K562 (cell line): ENCODE data around the gene B3GALT6. TPM values are rescaled to one million over a fixed set of nuclear protein-coding genes. Genes with fewer than 3 reads are reported as not detected.

Experiments used
- CEBPG ChIP-seq, 3 experiments: fragments of 200-800 bp in 1 of 3; sonication (Bioruptor generic) in 1 of 3; sonication (generic) in 1 of 3; formaldehyde crosslinking in 1 of 3; IDR thresholded peaks in 2 of 3; conservative IDR thresholded peaks in 1 of 3; 2 replicates each; pipeline versions ENCODE4 v1.6.1 to v1.8.0; 2016 to 2022; ENCODE audit warnings: missing compliant biosample characterization in 2 of 3, missing genetic modification characterization in 2 of 3, mild to moderate bottlenecking in 1 of 3, missing genetic modification reagents in 1 of 3
- FOSL1 ChIP-seq: fragments of 200-800 bp; sonication (Bioruptor generic); conservative IDR thresholded peaks from 2 replicates; pipeline ENCODE4 v1.6.1; 2016; ENCODE audit warnings: missing genetic modification characterization, missing compliant biosample characterization
- MCM3 ChIP-seq: fragments of 450-650 bp; IDR thresholded peaks from 2 replicates; pipeline ENCODE4 v1.6.1; 2016
- NCOA6 ChIP-seq: fragments of 450-650 bp; IDR thresholded peaks from 2 replicates; pipeline ENCODE4 v1.6.1; 2017; ENCODE audit warnings: mild to moderate bottlenecking
- RB1 ChIP-seq: fragments of 450-650 bp; IDR thresholded peaks from 2 replicates; pipeline ENCODE4 v1.6.1; 2017; ENCODE audit warnings: low read depth, mild to moderate bottlenecking
- SMARCA4 ChIP-seq: fragments of 450-650 bp; IDR thresholded peaks from 2 replicates; pipeline ENCODE4 v1.6.1; 2016
- TAF9B ChIP-seq: fragments of 450-650 bp; IDR thresholded peaks from 2 replicates; pipeline ENCODE4 v1.6.1; 2018; ENCODE audit warnings: mild to moderate bottlenecking; ENCODE audit not compliant: partially characterized antibody
- TBL1XR1 ChIP-seq, 2 experiments: IDR thresholded peaks; 2 replicates each; pipeline ENCODE4 v1.6.1; 2012; ENCODE audit warnings: improper control_type of control experiment in 2 of 2, low read length in 2 of 2, mild to moderate bottlenecking in 1 of 2
- ZC3H11A ChIP-seq: IDR thresholded peaks from 2 replicates; pipeline ENCODE4 v1.6.1; 2012; ENCODE audit warnings: low read depth, low read length, improper control_type of control experiment
- ZFP36 ChIP-seq: fragments of 150-350 bp; IDR thresholded peaks from 2 replicates; pipeline ENCODE4 v1.6.1; 2018; ENCODE audit warnings: low read length, low read depth; ENCODE audit not compliant: partially characterized antibody
- ZNF212 ChIP-seq: fragments of 450-650 bp; formaldehyde crosslinking; IDR thresholded peaks from 2 replicates; pipeline ENCODE4 v1.4.0; 2020; ENCODE audit warnings: mild to moderate bottlenecking
- ZNF707 ChIP-seq: fragments of 250-450 bp; sonication (Bioruptor Pico); conservative IDR thresholded peaks from 2 replicates; pipeline ENCODE4 v1.8.0; 2022; ENCODE audit warnings: inconsistent platforms, mild to moderate bottlenecking, moderate library complexity
- polyA plus RNA-seq, 8 experiments: library from polyadenylated mRNA; depleted of rRNA in 4 of 8; stranded (reverse) in 5 of 8; unstranded in 3 of 8; fragments of >200 nt; fragmentation: Nextera tagmentation in 2 of 8; fragmentation: Illumina TruSeq in 1 of 8; extraction: Ambion mirVana in 2 of 8; extraction: Trizol in 1 of 8; gene quantifications; 2 replicates each; pipeline versions ENCODE4 v1.2.1 to v1.2.3, GENCODE V29; 2011 to 2014; ENCODE audit warnings: inconsistent platforms in 1 of 8, missing spikeins in 1 of 8
- total RNA-seq, 7 experiments: library from RNA; depleted of rRNA in 6 of 7; stranded (reverse); fragments of >200 nt in 6 of 7; fragmentation: Illumina TruSeq in 2 of 7; extraction: Trizol in 2 of 7; gene quantifications; 2 replicates each; pipeline versions ENCODE4 v1.2.1 to v1.2.3, GENCODE V29; 2011 to 2021; ENCODE audit warnings: low replicate concordance in 1 of 7
- TF ChIP-seq, protein P1 (sequence below): sonication (generic); formaldehyde crosslinking; IDR thresholded peaks from 2 replicates; pipeline ENCODE4 v1.9.0; 2022; ENCODE audit warnings: mild to moderate bottlenecking, missing genetic modification reagents
- TF ChIP-seq, protein P2 (sequence below): sonication (generic); formaldehyde crosslinking; IDR thresholded peaks from 2 replicates; pipeline ENCODE4 v1.8.0; 2022; ENCODE audit warnings: missing genetic modification reagents, mild to moderate bottlenecking, moderate library complexity, borderline replicate concordance
- TF ChIP-seq, protein P3 (sequence below): fragments of 250-450 bp; sonication (Bioruptor Pico); IDR thresholded peaks from 2 replicates; pipeline ENCODE4 v1.5.0; 2021
- TF ChIP-seq, protein P4 (sequence below): fragments of 250-450 bp; sonication (Bioruptor Pico); IDR thresholded peaks from 2 replicates; pipeline ENCODE4 v1.4.0; 2020
- TF ChIP-seq, protein P5 (sequence below): fragments of 450-650 bp; IDR thresholded peaks from 2 replicates; pipeline ENCODE4 v1.6.1; 2017; ENCODE audit warnings: antibody characterized with exemption
- TF ChIP-seq, protein P6 (sequence below): fragments of 450-650 bp; IDR thresholded peaks from 2 replicates; pipeline ENCODE4 v1.6.1; 2016; ENCODE audit warnings: antibody characterized with exemption

The B3GALT6 gene
- total and polyA plus RNA-seq, 9 of the 15 experiments (the other 6 are each of a cell fraction or from before 2014, with no cell fraction given): 0.68 to 29.8 (median 9.9) TPM

DNA sequence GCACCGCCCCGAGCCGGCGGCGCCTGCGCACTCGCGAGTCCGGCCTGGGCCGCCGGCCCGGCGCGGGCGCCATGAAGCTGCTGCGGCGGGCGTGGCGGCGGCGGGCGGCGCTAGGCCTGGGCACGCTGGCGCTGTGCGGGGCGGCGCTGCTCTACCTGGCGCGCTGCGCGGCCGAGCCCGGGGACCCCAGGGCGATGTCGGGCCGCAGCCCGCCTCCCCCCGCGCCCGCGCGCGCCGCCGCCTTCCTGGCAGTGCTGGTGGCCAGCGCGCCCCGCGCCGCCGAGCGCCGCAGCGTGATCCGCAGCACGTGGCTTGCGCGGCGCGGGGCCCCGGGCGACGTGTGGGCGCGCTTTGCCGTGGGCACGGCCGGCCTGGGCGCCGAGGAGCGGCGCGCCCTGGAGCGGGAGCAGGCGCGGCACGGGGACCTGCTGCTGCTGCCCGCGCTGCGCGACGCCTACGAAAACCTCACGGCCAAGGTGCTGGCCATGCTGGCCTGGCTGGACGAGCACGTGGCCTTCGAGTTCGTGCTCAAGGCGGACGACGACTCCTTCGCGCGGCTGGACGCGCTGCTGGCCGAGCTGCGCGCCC, at the start of gene B3GALT6 (continued):
- TF ChIP-seq, protein P1, sequence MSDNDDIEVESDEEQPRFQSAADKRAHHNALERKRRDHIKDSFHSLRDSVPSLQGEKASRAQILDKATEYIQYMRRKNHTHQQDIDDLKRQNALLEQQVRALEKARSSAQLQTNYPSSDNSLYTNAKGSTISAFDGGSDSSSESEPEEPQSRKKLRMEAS (CRISPR knock-in tag): peak; percentile 88
- TF ChIP-seq RB1 (no peak; the same call in 1 of the 2 replicates), ZFP36 (no peak), ZC3H11A (no peak), TBL1XR1 (IDR thresholded peaks at IDR 0.05; ENCODE audit: low read length in 2 of 2) (no peak), FOSL1 (tag) (peak; percentile 40; the same call in 1 of the 2 replicates), NCOA6 (no peak), CEBPG (CRISPR knock-in tag; IDR thresholded peaks at IDR 0.05) (no peak), CEBPG (tag; conservative IDR thresholded peaks at IDR 0.05 in 1 of 2, IDR thresholded peaks at IDR 0.05 in 1 of 2) (no peak), ZNF212 (no peak), MCM3 (no peak), ZNF707 (CRISPR knock-in tag) (no peak), SMARCA4 (no peak), TAF9B (no peak)
- TF ChIP-seq, protein P2, sequence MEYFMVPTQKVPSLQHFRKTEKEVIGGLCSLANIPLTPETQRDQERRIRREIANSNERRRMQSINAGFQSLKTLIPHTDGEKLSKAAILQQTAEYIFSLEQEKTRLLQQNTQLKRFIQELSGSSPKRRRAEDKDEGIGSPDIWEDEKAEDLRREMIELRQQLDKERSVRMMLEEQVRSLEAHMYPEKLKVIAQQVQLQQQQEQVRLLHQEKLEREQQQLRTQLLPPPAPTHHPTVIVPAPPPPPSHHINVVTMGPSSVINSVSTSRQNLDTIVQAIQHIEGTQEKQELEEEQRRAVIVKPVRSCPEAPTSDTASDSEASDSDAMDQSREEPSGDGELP (CRISPR knock-in tag): no peak
- TF ChIP-seq, protein P3, sequence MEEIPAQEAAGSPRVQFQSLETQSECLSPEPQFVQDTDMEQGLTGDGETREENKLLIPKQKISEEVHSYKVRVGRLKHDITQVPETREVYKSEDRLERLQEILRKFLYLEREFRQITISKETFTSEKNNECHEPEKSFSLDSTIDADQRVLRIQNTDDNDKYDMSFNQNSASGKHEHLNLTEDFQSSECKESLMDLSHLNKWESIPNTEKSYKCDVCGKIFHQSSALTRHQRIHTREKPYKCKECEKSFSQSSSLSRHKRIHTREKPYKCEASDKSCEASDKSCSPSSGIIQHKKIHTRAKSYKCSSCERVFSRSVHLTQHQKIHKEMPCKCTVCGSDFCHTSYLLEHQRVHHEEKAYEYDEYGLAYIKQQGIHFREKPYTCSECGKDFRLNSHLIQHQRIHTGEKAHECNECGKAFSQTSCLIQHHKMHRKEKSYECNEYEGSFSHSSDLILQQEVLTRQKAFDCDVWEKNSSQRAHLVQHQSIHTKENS (CRISPR knock-in tag): no peak
- TF ChIP-seq, protein P4, sequence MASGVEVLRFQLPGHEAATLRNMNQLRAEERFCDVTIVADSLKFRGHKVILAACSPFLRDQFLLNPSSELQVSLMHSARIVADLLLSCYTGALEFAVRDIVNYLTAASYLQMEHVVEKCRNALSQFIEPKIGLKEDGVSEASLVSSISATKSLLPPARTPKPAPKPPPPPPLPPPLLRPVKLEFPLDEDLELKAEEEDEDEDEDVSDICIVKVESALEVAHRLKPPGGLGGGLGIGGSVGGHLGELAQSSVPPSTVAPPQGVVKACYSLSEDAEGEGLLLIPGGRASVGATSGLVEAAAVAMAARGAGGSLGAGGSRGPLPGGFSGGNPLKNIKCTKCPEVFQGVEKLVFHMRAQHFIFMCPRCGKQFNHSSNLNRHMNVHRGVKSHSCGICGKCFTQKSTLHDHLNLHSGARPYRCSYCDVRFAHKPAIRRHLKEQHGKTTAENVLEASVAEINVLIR (CRISPR knock-in tag): no peak
- TF ChIP-seq, protein P5, sequence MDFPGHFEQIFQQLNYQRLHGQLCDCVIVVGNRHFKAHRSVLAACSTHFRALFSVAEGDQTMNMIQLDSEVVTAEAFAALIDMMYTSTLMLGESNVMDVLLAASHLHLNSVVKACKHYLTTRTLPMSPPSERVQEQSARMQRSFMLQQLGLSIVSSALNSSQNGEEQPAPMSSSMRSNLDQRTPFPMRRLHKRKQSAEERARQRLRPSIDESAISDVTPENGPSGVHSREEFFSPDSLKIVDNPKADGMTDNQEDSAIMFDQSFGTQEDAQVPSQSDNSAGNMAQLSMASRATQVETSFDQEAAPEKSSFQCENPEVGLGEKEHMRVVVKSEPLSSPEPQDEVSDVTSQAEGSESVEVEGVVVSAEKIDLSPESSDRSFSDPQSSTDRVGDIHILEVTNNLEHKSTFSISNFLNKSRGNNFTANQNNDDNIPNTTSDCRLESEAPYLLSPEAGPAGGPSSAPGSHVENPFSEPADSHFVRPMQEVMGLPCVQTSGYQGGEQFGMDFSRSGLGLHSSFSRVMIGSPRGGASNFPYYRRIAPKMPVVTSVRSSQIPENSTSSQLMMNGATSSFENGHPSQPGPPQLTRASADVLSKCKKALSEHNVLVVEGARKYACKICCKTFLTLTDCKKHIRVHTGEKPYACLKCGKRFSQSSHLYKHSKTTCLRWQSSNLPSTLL: no peak
- TF ChIP-seq, protein P6, sequence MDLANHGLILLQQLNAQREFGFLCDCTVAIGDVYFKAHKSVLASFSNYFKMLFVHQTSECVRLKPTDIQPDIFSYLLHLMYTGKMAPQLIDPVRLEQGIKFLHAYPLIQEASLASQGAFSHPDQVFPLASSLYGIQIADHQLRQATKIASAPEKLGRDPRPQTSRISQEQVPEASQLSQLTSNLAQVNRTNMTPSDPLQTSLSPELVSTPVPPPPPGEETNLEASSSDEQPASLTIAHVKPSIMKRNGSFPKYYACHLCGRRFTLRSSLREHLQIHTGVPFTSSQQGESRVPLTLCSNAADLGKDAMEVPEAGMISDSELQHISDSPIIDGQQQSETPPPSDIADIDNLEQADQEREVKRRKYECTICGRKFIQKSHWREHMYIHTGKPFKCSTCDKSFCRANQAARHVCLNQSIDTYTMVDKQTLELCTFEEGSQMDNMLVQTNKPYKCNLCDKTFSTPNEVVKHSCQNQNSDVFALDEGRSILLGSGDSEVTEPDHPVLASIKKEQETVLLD: no peak
